GM12878 (cell line): ENCODE data around the gene FBXL7.

Experiments used
- CREM ChIP-seq: IDR thresholded peaks from 2 replicates; pipeline ENCODE4 v1.6.1; 2014; ENCODE audit warnings: antibody characterized with exemption, low read depth
- EZH2 ChIP-seq: IDR thresholded peaks from 2 replicates; pipeline ENCODE4 v1.6.1; 2012; ENCODE audit warnings: low read depth, mild to moderate bottlenecking, control low read depth, inconsistent platforms, low read length, borderline replicate concordance; ENCODE audit not compliant: control insufficient read depth
- FOS ChIP-seq: IDR thresholded peaks from 3 replicates; pipeline ENCODE4 v1.6.1; 2011; ENCODE audit warnings: borderline replicate concordance; ENCODE audit not compliant: insufficient read length; ENCODE audit errors: extremely low read depth
- HDAC6 ChIP-seq: fragments of 200-600 bp; sonication (generic); IDR thresholded peaks from one replicate; pipeline ENCODE4 v1.8.0; 2017; ENCODE audit warnings: antibody characterized with exemption; ENCODE audit not compliant: unreplicated experiment
- MEF2A ChIP-seq: IDR thresholded peaks from 2 replicates; pipeline ENCODE4 v1.6.1; 2011; ENCODE audit warnings: low read depth, mild to moderate bottlenecking, low read length, moderate library complexity; ENCODE audit not compliant: insufficient read depth
- POLR2A ChIP-seq: IDR thresholded peaks from 2 replicates; pipeline ENCODE4 v1.6.1; 2011; ENCODE audit warnings: low read depth, mild to moderate bottlenecking, low read length
- POLR2AphosphoS2 ChIP-seq: IDR thresholded peaks from 2 replicates; pipeline ENCODE4 v1.6.1; 2011; ENCODE audit warnings: low read depth, mild to moderate bottlenecking, low read length, improper control_type of control experiment, moderate library complexity
- RCOR1 ChIP-seq: conservative IDR thresholded peaks from 2 replicates; pipeline ENCODE4 v1.6.1; 2012; ENCODE audit warnings: low read depth, low read length, improper control_type of control experiment
- SIN3A ChIP-seq: IDR thresholded peaks from 2 replicates; pipeline ENCODE4 v1.6.1; 2012; ENCODE audit warnings: low read depth, low read length, improper control_type of control experiment
- TF ChIP-seq, protein P1 (sequence below), 3 experiments: IDR thresholded peaks in 2 of 3; conservative IDR thresholded peaks in 1 of 3; 2 replicates each; pipeline ENCODE4 v1.5.1; 2011; ENCODE audit warnings: low read depth in 3 of 3, low read length in 3 of 3, mild to moderate bottlenecking in 3 of 3, control low read depth in 2 of 3, moderate library complexity in 2 of 3, inconsistent platforms in 1 of 3, mixed read lengths in 1 of 3; ENCODE audit not compliant: control insufficient read depth in 2 of 3, insufficient read depth in 1 of 3; ENCODE audit errors: extremely low read depth in 1 of 3
- TF ChIP-seq, protein P2 (sequence below): fragments of 450-650 bp; IDR thresholded peaks from 2 replicates; pipeline ENCODE4 v1.6.1; 2016; ENCODE audit warnings: mild to moderate bottlenecking
- TF ChIP-seq, protein P3 (sequence below): fragments of 450-650 bp; IDR thresholded peaks from 2 replicates; pipeline ENCODE4 v1.6.1; 2018; ENCODE audit warnings: mild to moderate bottlenecking, low read depth, moderate library complexity; ENCODE audit not compliant: partially characterized antibody
- TF ChIP-seq, protein P4 (sequence below): fragments of 450-650 bp; formaldehyde crosslinking; IDR thresholded peaks from 2 replicates; pipeline ENCODE4 v1.4.0; 2020; ENCODE audit warnings: mild to moderate bottlenecking, moderate library complexity

DNA sequence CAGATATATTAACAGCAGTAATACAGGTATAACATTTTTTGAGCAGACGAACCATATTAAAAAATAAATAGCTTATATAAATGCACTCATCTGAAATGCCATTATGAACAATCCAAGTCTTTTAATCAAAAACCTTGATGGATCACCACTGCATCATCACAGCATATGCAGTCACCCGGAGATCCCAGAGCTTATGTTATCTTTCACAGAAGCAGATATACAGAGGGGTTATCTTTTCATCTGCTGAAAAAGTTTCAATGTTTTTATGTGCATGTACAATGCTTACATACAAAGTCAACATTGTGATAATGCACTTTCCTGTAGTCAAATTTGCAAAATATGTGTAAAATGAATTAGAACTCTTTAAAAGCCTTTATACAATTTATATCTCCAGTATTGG, 211.9 kb downstream of the FBXL7 start:
- TF ChIP-seq SIN3A (no peak), POLR2A (no peak), EZH2 (no peak), CREM (no peak), POLR2AphosphoS2 (no peak), FOS (no peak), RCOR1 (no peak), MEF2A (no peak), HDAC6 (no peak)
- TF ChIP-seq, protein P1, sequence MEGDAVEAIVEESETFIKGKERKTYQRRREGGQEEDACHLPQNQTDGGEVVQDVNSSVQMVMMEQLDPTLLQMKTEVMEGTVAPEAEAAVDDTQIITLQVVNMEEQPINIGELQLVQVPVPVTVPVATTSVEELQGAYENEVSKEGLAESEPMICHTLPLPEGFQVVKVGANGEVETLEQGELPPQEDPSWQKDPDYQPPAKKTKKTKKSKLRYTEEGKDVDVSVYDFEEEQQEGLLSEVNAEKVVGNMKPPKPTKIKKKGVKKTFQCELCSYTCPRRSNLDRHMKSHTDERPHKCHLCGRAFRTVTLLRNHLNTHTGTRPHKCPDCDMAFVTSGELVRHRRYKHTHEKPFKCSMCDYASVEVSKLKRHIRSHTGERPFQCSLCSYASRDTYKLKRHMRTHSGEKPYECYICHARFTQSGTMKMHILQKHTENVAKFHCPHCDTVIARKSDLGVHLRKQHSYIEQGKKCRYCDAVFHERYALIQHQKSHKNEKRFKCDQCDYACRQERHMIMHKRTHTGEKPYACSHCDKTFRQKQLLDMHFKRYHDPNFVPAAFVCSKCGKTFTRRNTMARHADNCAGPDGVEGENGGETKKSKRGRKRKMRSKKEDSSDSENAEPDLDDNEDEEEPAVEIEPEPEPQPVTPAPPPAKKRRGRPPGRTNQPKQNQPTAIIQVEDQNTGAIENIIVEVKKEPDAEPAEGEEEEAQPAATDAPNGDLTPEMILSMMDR (IDR thresholded peaks at IDR 0.05 in 2 of 3, conservative IDR thresholded peaks at IDR 0.05 in 1 of 3; ENCODE audit: control insufficient read depth in 2 of 3, extremely low read depth in 1 of 3, insufficient read depth in 1 of 3, low read depth in 3 of 3, low read length in 3 of 3): no peak
- TF ChIP-seq, protein P2, sequence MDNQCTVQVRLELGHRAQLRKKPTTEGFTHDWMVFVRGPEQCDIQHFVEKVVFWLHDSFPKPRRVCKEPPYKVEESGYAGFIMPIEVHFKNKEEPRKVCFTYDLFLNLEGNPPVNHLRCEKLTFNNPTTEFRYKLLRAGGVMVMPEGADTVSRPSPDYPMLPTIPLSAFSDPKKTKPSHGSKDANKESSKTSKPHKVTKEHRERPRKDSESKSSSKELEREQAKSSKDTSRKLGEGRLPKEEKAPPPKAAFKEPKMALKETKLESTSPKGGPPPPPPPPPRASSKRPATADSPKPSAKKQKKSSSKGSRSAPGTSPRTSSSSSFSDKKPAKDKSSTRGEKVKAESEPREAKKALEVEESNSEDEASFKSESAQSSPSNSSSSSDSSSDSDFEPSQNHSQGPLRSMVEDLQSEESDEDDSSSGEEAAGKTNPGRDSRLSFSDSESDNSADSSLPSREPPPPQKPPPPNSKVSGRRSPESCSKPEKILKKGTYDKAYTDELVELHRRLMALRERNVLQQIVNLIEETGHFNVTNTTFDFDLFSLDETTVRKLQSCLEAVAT: no peak
- TF ChIP-seq, protein P3, sequence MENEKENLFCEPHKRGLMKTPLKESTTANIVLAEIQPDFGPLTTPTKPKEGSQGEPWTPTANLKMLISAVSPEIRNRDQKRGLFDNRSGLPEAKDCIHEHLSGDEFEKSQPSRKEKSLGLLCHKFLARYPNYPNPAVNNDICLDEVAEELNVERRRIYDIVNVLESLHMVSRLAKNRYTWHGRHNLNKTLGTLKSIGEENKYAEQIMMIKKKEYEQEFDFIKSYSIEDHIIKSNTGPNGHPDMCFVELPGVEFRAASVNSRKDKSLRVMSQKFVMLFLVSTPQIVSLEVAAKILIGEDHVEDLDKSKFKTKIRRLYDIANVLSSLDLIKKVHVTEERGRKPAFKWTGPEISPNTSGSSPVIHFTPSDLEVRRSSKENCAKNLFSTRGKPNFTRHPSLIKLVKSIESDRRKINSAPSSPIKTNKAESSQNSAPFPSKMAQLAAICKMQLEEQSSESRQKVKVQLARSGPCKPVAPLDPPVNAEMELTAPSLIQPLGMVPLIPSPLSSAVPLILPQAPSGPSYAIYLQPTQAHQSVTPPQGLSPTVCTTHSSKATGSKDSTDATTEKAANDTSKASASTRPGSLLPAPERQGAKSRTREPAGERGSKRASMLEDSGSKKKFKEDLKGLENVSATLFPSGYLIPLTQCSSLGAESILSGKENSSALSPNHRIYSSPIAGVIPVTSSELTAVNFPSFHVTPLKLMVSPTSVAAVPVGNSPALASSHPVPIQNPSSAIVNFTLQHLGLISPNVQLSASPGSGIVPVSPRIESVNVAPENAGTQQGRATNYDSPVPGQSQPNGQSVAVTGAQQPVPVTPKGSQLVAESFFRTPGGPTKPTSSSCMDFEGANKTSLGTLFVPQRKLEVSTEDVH: no peak
- TF ChIP-seq, protein P4, sequence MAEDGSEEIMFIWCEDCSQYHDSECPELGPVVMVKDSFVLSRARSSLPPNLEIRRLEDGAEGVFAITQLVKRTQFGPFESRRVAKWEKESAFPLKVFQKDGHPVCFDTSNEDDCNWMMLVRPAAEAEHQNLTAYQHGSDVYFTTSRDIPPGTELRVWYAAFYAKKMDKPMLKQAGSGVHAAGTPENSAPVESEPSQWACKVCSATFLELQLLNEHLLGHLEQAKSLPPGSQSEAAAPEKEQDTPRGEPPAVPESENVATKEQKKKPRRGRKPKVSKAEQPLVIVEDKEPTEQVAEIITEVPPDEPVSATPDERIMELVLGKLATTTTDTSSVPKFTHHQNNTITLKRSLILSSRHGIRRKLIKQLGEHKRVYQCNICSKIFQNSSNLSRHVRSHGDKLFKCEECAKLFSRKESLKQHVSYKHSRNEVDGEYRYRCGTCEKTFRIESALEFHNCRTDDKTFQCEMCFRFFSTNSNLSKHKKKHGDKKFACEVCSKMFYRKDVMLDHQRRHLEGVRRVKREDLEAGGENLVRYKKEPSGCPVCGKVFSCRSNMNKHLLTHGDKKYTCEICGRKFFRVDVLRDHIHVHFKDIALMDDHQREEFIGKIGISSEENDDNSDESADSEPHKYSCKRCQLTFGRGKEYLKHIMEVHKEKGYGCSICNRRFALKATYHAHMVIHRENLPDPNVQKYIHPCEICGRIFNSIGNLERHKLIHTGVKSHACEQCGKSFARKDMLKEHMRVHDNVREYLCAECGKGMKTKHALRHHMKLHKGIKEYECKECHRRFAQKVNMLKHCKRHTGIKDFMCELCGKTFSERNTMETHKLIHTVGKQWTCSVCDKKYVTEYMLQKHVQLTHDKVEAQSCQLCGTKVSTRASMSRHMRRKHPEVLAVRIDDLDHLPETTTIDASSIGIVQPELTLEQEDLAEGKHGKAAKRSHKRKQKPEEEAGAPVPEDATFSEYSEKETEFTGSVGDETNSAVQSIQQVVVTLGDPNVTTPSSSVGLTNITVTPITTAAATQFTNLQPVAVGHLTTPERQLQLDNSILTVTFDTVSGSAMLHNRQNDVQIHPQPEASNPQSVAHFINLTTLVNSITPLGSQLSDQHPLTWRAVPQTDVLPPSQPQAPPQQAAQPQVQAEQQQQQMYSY: no peak
